Gastroesophageal sphincter (tissue), 4 donors: Measurements from ENCODE around the gene PLXNB1. TPM values are rescaled to one million over a fixed set of nuclear protein-coding genes. Genes with fewer than 3 reads are reported as not detected.
A peak's percentile ranks its signal among the peaks of the same experiment; 100 is the strongest.

Experiments used
- ATAC-seq: fragments of 150-250 bp; one replicate; pipeline ENCODE4 v1.9.1; 2016; ENCODE audit warnings: mild to moderate bottlenecking, moderate library complexity
- H3K27ac ChIP-seq, 4 donors: fragments of 200-600 bp; sonication (generic) in 3 of 4; 1 replicate in 3 of 4; 2 replicates in 1 of 4; pipeline ENCODE4 v1.5.1; 2016 to 2019
- H3K27me3 ChIP-seq: fragments of 200-600 bp; sonication (generic); one replicate; pipeline ENCODE4 v1.5.1; 2019
- H3K36me3 ChIP-seq, 2 donors: fragments of 200-600 bp; sonication (generic); one replicate each; pipeline ENCODE4 v1.5.1; 2019; ENCODE audit warnings: control low read depth in 1 of 2
- H3K4me1 ChIP-seq, 3 donors: fragments of 200-600 bp; sonication (generic); 1 replicate in 2 of 3; 2 replicates in 1 of 3; pipeline ENCODE4 v1.5.1; 2016 to 2019; ENCODE audit warnings: control low read depth in 2 of 3
- H3K4me3 ChIP-seq, 2 donors: fragments of 200-600 bp; sonication (generic); one replicate each; pipeline ENCODE4 v1.5.1; 2019; ENCODE audit warnings: mild to moderate bottlenecking in 1 of 2, moderate library complexity in 1 of 2
- H3K9me3 ChIP-seq, 3 donors: fragments of 200-600 bp; sonication (generic); one replicate each; pipeline ENCODE4 v1.5.1; 2017 to 2019; ENCODE audit warnings: control low read depth in 2 of 3
- CTCF ChIP-seq, 4 experiments: fragments of 200-600 bp in 2 of 4; fragments of 450-650 bp in 2 of 4; sonication (generic) in 1 of 4; IDR thresholded peaks; one replicate each; pipeline ENCODE4 v1.5.1; 2017 to 2019; ENCODE audit warnings: antibody characterized with exemption in 4 of 4, mild to moderate bottlenecking in 2 of 4, moderate library complexity in 2 of 4
- EP300 ChIP-seq: sonication (generic); formaldehyde crosslinking; IDR thresholded peaks from one replicate; pipeline ENCODE4 v1.6.1; 2017; ENCODE audit warnings: antibody characterized with exemption, mild to moderate bottlenecking
- POLR2A ChIP-seq, 2 donors: fragments of 450-650 bp; IDR thresholded peaks; one replicate each; pipeline ENCODE4 v1.6.1; 2017; ENCODE audit warnings: antibody characterized with exemption in 2 of 2, mild to moderate bottlenecking in 2 of 2, moderate library complexity in 1 of 2
- POLR2AphosphoS5 ChIP-seq: sonication (generic); formaldehyde crosslinking; IDR thresholded peaks from one replicate; pipeline ENCODE4 v1.6.1; 2017; ENCODE audit warnings: antibody characterized with exemption
- WGBS, 2 donors: methylation state at CpG; one replicate each; pipeline ENCODE4 v1.1.5; 2018; ENCODE audit warnings: low coverage in 1 of 2; 5-methylcytosine and 5-hydroxymethylcytosine counted together
- total RNA-seq, 4 donors: library from RNA; depleted of rRNA; stranded (reverse); fragments of >200 nt; gene quantifications; one replicate each; pipeline ENCODE4 v1.1.0, GENCODE V29; 2016

Gene PLXNB1
- total RNA-seq, 4 donors from 2014 or later = 125 to 186 (median 147) TPM

GRCh38 chr3:48416546-48416945 is 13.3 kb downstream of the PLXNB1 start:
- WGBS, 2 donors = 87% methylated on average over 4 of the region's 4 CpGs; no CpG with 5 or more reads in 1 of the 2 donors
- Histone ChIP-seq H3K4me1 (peaks cover 0 to 40% (median 0%) of the 10 kb centered on the region in 3 donors), H3K9me3 (no peaks in the 10 kb centered on the region), H3K36me3 (peaks cover 0 to 100% of the 10 kb centered on the region in 2 donors), H3K27me3 (no peaks in the 10 kb centered on the region), H3K27ac (peak overlapping the region in 1 of 4 donors; percentile 4), H3K4me3 (no peak overlapping the region)
- ATAC-seq = no peak
- TF ChIP-seq POLR2AphosphoS5 (no peak), POLR2A (IDR thresholded peaks at IDR 0.05) (no peak), CTCF (IDR thresholded peaks at IDR 0.05) (no peak), EP300 (no peak)

DNA sequence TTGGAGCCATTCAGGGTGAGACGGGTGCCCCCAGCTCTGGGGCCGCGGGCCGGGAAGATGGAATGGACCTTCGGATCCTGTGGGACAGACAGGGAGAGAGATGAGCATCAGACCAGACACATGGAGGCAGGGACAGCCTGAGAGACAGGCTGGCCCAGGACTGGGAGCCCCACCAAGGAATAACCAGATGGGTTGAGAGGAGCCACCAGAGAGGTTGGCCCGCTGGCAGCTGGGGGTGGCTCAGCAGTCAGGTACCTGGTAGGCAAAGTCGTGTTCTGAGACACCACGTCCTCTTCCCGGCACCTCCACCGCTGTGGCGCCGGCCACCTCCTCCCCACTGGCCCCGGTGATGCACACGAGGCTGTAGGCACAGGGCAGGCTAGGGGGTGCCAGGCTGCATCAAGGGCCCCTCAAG is 13.8 kb downstream of the PLXNB1 start:
- WGBS, 2 donors = 88 to 97% methylated on average over 5 to 7 of the region's 14 CpGs
- H3K4me1 ChIP-seq = peaks cover 0 to 35% (median 0%) of the 10 kb centered on the region in 3 donors
- no peak for ATAC-seq
- no peaks in the 10 kb centered on the region for H3K27me3 ChIP-seq
- H3K4me3 ChIP-seq = no peak overlapping the region
- H3K36me3 ChIP-seq = peaks cover 0 to 100% of the 10 kb centered on the region in 2 donors
- no peaks in the 10 kb centered on the region for H3K9me3 ChIP-seq
- peak overlapping the region in 1 of 4 donors; percentile 4 for H3K27ac ChIP-seq
- no peak for TF ChIP-seq EP300
- TF ChIP-seq POLR2AphosphoS5 = no peak
- TF ChIP-seq CTCF (IDR thresholded peaks at IDR 0.05) = no peak

- H3K4me1 ChIP-seq = peaks cover 0 to 28% (median 0%) of the 10 kb centered on the region in 3 donors
- peaks cover 0 to 100% of the 10 kb centered on the region in 2 donors for H3K36me3 ChIP-seq
- no peak for ATAC-seq
- TF ChIP-seq EP300 = no peak
- no peak for TF ChIP-seq CTCF (IDR thresholded peaks at IDR 0.05)
- TF ChIP-seq POLR2AphosphoS5 = no peak
- no peak overlapping the region for H3K4me3 ChIP-seq
- H3K27me3 ChIP-seq = no peaks in the 10 kb centered on the region
- peak overlapping the region in 1 of 4 donors; percentile 92 for H3K27ac ChIP-seq
- no CpG with 5 or more reads among the region's 24 CpGs for WGBS, 2 donors
- H3K9me3 ChIP-seq = no peaks in the 10 kb centered on the region
Observed at GRCh38 chr3:48415251-48415953, 14.5 kb downstream of the PLXNB1 start.

- Histone ChIP-seq H3K4me1 (peaks cover 0 to 28% (median 0%) of the 10 kb centered on the region in 3 donors), H3K4me3 (no peak overlapping the region), H3K27me3 (no peaks in the 10 kb centered on the region), H3K9me3 (no peaks in the 10 kb centered on the region), H3K27ac (peak overlapping the region in 3 of 4 donors; percentile 18 to 92 (median 49)), H3K36me3 (peaks cover 0 to 100% of the 10 kb centered on the region in 2 donors)
- 72 to 96% methylated on average over 4 to 10 of the region's 25 CpGs for WGBS, 2 donors
- ATAC-seq = peak; percentile 52
- no peak for TF ChIP-seq CTCF (IDR thresholded peaks at IDR 0.05)
- TF ChIP-seq POLR2AphosphoS5 = no peak
- no peak for TF ChIP-seq POLR2A (IDR thresholded peaks at IDR 0.05)
- no peak for TF ChIP-seq EP300
Observed at GRCh38 chr3:48414376-48415250, 15.3 kb downstream of the PLXNB1 start.
